Metanephros (tissue), 2 donors: ENCODE results near the gene KLHL2. TPM values are rescaled to one million over a fixed set of nuclear protein-coding genes. Genes with fewer than 3 reads are reported as not detected.

Experiments used
- small RNA-seq: library from RNA; depleted of rRNA; stranded (forward); fragments of <200 nt; gene quantifications from one replicate; pipeline ENCODE3, GENCODE V24; 2014; ENCODE audit warnings: low replicate concordance
- total RNA-seq: library from RNA; depleted of rRNA; stranded (reverse); fragments of >200 nt; gene quantifications from one replicate; pipeline ENCODE4 v1.2.3, GENCODE V29; 2014

Gene KLHL2
- total RNA-seq, result 12.7 TPM

GRCh38 chr4:165207431-165208220, at the start of gene KLHL2:
TSS of gene KLHL2 (plus strand) at chr4:165207561. CDS start at chr4:165207877, 316 bp downstream.

GRCh38 chr4:165327211-165328100, 120.1 kb downstream of the KLHL2 start, which contains the start of gene MSMO1:
TSS of gene MSMO1 (plus strand) at chr4:165327669. CDS start at chr4:165333371, 5,702 bp downstream.

Small RNA genes within 50 kb of the gene (small RNA-seq; reads per million reads assigned to genes)
- gene RNU4-87P, result not detected

Other genes with a start within 250 kb of the KLHL2 start
- 1.2 TPM for gene TRIM61, start 229.9 kb upstream of the KLHL2 start, total RNA-seq
- gene TRIM60, start 175.6 kb upstream of the KLHL2 start, total RNA-seq, result not detected
- not detected for gene TRIM75, start 153.7 kb upstream of the KLHL2 start, total RNA-seq
- 16.7 TPM for gene TMEM192, start 94.7 kb upstream of the KLHL2 start, total RNA-seq
- 68.4 TPM for gene MSMO1, start 120.1 kb downstream of the KLHL2 start, total RNA-seq
- 93.4 TPM for gene CPE, start 171.4 kb downstream of the KLHL2 start, total RNA-seq